IMR-90 (cell line): ENCODE measurements around the gene KCNJ6.

Experiments
- BHLHE40 ChIP-seq: fragments of 150-350 bp; IDR thresholded peaks from 2 replicates; pipeline ENCODE4 v1.6.1; 2016; ENCODE audit warnings: mild to moderate bottlenecking, low read depth, low read length
- MXI1 ChIP-seq: IDR thresholded peaks from 2 replicates; pipeline ENCODE4 v1.6.1; 2012; ENCODE audit warnings: low read depth, mild to moderate bottlenecking, low read length, moderate library complexity, borderline replicate concordance
- POLR2A ChIP-seq: IDR thresholded peaks from 2 replicates; pipeline ENCODE4 v1.6.1; 2012; ENCODE audit warnings: mild to moderate bottlenecking, low read depth, low read length

GRCh38 chr21:37601915-37602314, 314.3 kb downstream of the KCNJ6 start:
- TF ChIP-seq POLR2A, result no peak
- TF ChIP-seq BHLHE40, result no peak
- no peak for TF ChIP-seq MXI1
